Right lobe of liver (tissue), 4 donors: ENCODE results near the gene LRBA.

Experiments used
- CTCF ChIP-seq, 4 donors: fragments of 200-600 bp in 3 of 4; fragments of 450-650 bp in 1 of 4; IDR thresholded peaks; one replicate each; pipeline versions ENCODE4 v1.5.1 to v1.8.0; 2016 to 2022; ENCODE audit warnings: antibody characterized with exemption in 4 of 4, mild to moderate bottlenecking in 2 of 4
- POLR2A ChIP-seq: fragments of 450-650 bp; IDR thresholded peaks from one replicate; pipeline ENCODE4 v1.6.1; 2017; ENCODE audit warnings: antibody characterized with exemption, mild to moderate bottlenecking
- donor health status: DM: no; HTN: no; CAD: no.
- donor health status: DM: no; HTN: no; CAD: no.
- donor health status: DM: no; HTN: yes; CAD: no.

DNA sequence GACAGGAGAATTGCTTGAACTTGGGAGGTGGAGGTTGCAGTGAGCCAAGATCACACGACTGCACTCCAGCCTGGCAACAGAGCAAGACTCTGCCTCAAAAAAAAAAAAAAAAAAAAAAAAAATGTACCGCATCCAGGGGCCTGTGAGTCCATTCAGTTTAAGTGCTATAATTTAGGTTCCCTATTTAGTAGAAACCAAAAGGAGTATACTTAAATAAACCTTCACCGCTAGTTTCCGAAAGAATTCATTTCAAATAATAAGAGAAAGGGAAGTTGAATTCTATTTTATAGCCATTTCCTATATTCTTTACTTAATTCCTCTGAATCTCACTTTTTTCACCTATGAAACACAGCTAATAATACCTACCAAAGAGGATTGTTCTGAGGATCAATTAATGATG, 20.8 kb upstream of the LRBA start:
- TF ChIP-seq CTCF (IDR thresholded peaks at IDR 0.05) (no peak), POLR2A (no peak)
